Measurements from ENCODE around the gene CHD3.

CHD3 gene

DNA sequence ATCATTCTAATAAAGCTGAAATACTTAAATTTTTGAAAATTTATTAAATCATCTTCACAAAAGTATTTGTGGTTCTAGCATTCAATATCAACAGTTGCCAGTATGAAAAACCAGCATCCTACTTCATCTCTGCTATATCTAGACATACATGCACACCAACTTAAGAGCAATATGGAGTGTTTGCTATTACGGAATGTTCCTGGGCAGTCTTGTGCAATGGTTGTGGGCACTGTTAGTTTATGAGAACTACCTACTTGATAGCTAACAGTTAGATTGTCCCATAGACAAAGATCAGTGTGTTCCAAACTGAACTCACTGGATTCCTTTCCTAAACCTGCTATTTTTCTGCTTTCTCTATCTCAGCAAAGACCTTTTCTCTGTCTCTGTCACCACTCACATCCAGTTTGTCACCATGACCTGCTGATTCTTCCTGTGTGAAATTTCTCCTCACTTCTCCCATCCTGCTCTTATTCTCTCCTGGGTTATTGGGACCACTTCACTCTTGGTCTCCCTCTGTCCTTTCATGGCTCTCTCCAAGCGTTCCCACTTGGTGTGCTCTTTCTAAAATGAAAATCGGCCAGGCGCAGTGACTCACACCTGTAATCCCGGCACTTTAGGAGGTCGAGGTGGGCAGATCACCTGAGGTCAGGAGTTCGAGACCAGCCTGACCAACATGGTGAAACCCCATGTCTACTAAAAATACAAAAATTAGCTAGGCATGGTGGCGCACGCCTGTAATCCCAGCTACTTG lies 71.1 kb downstream of the CHD3 start:
- H3K4me1 ChIP-seq (ENCODE audit: insufficient read depth, low read length): no peaks in the 10 kb centered on the region
- no peak overlapping the region for H3K9ac ChIP-seq (ENCODE audit: low read depth, low read length)
- no peaks in the 10 kb centered on the region for H3K9me3 ChIP-seq (ENCODE audit: control insufficient read depth, insufficient read depth, low read length)
- no peaks in the 10 kb centered on the region for H3K36me3 ChIP-seq (ENCODE audit: insufficient read depth, low read length)

DNA sequence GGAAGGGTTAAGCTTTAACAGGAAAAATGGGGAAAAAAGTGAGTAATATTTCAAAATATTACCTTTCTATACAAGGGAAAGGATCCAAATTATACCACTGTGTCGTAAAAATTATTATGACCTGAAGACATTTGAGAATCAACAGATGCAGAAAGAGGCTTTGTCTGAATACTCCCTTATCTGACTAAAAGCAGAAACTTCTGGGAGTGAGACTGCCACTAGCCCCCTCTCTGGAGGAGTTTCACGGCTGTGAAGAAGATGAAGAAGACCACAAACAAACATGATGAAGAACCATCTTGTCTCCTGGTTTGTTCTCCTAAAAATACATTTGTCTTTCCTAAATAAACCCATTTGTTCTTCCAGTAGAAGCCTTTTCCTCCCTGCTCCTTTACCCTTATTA lies 72.8 kb downstream of the CHD3 start:
- Histone ChIP-seq H3K9ac (ENCODE audit: low read depth, low read length) (no peak overlapping the region), H3K9me3 (ENCODE audit: control insufficient read depth, insufficient read depth, low read length) (no peaks in the 10 kb centered on the region), H3K36me3 (ENCODE audit: insufficient read depth, low read length) (no peaks in the 10 kb centered on the region), H3K4me1 (ENCODE audit: insufficient read depth, low read length) (no peaks in the 10 kb centered on the region)
